ENCODE data around the gene PDCD11. TPM values are rescaled to one million over a fixed set of nuclear protein-coding genes. Genes with fewer than 3 reads are reported as not detected.

PDCD11 gene
- total and polyA plus RNA-seq, 12 donors, result 9.4 to 16.9 (median 12.7) TPM

GRCh38 chr10:103472005-103472404 is 75.6 kb downstream of the PDCD11 start:
- intact Hi-C loops (cut with DNase I), result no loop called here
- no peaks in the 10 kb centered on the region for H3K36me3 ChIP-seq
- 89 to 93% methylated on average over 2 of the region's 2 CpGs for WGBS, 2 donors
- H3K4me1 ChIP-seq, result peaks cover 0 to 46% (median 0%) of the 10 kb centered on the region in 9 donors
- TF ChIP-seq, protein P1, sequence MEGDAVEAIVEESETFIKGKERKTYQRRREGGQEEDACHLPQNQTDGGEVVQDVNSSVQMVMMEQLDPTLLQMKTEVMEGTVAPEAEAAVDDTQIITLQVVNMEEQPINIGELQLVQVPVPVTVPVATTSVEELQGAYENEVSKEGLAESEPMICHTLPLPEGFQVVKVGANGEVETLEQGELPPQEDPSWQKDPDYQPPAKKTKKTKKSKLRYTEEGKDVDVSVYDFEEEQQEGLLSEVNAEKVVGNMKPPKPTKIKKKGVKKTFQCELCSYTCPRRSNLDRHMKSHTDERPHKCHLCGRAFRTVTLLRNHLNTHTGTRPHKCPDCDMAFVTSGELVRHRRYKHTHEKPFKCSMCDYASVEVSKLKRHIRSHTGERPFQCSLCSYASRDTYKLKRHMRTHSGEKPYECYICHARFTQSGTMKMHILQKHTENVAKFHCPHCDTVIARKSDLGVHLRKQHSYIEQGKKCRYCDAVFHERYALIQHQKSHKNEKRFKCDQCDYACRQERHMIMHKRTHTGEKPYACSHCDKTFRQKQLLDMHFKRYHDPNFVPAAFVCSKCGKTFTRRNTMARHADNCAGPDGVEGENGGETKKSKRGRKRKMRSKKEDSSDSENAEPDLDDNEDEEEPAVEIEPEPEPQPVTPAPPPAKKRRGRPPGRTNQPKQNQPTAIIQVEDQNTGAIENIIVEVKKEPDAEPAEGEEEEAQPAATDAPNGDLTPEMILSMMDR (IDR thresholded peaks at IDR 0.05), result no peak
- H3K27me3 ChIP-seq, result no peaks in the 10 kb centered on the region
- no peak overlapping the region for H3K4me3 ChIP-seq
- peak overlapping the region in 1 of 10 donors; percentile 82 for H3K27ac ChIP-seq
- ATAC-seq (no peak), DNase-seq (no peak)
- no peaks in the 10 kb centered on the region for H3K9me3 ChIP-seq

DNA sequence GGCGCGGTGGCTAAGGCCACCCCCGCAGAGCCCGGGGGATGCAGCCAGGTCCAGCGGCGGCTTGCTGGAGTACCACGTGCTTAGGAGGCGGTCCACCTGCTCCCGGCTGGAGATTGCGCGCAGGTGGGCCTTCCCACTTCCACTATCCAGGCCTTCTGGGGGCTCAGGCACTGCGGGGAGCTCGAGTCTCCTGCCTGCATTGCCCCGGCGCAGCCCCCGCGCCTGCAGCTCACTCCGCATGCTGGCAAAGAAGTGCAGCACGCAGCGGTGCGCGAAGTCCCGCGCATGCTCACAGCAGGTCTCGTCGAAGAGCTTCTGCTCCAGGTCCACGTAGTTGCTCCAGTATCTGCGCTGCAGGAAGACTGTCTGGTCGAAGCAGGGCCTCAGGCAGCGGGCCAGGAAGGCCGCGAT is 76.8 kb downstream of the PDCD11 start:
- Histone ChIP-seq H3K27ac (no peak overlapping the region), H3K27me3 (no peaks in the 10 kb centered on the region), H3K36me3 (no peaks in the 10 kb centered on the region), H3K4me1 (peaks cover 0 to 36% (median 0%) of the 10 kb centered on the region in 9 donors), H3K9me3 (no peaks in the 10 kb centered on the region), H3K4me3 (no peak overlapping the region)
- intact Hi-C loops (cut with DNase I), result no loop called here
- DNase-seq, result no peak
- no peak for ATAC-seq
- TF ChIP-seq, protein P1 (IDR thresholded peaks at IDR 0.05), result no peak
- WGBS, 2 donors, result 61 to 69% methylated on average over 32 of the region's 32 CpGs

DNA sequence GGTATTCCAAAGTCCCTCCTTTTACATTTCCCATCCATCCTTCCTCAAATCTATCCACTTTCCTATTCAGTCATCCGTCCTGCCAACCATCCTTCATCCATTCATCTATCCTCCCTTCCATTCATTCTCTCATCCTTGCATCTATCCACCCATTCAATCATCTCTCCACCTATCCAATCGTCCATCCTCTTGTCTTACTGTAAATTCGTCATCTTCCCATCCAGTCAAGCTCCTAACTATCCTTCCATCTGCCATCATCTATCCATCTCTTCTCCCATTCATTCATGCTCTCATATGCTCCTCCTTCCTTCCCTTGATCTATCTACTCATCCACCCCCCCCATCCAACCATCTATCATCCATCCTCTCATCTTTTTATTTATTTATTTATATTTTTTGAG is 77.7 kb downstream of the PDCD11 start:
- no peak for DNase-seq
- TF ChIP-seq, protein P1 (IDR thresholded peaks at IDR 0.05), result no peak
- no peak overlapping the region for H3K27ac ChIP-seq
- 89 to 94% methylated on average over 3 of the region's 3 CpGs for WGBS, 2 donors
- H3K4me3 ChIP-seq, result no peak overlapping the region
- H3K27me3 ChIP-seq, result no peaks in the 10 kb centered on the region
- no peak for ATAC-seq
- no peaks in the 10 kb centered on the region for H3K36me3 ChIP-seq
- intact Hi-C loops (cut with DNase I), result no loop called here
- H3K9me3 ChIP-seq, result no peaks in the 10 kb centered on the region
- peaks cover 0 to 35% (median 0%) of the 10 kb centered on the region in 9 donors for H3K4me1 ChIP-seq

DNA sequence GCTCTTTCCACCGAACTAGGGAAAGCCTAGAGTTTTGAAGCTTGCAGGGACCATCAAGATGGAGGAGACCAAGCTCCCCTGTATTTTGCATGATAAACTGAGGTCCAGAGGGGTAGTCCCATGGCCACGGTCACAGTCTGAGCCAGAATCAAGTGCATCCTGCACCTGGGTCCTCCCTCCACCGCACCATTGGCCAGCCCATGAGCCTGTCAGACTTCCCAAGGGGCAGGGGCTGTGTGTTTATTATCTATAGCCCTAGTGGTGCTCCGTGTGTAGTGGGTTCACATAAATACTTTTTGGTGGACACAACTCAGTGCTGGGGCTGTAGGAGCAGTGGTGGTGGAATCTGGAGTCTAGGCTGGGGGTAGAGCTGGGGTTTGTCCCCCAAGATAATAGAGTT is 79.0 kb downstream of the PDCD11 start:
- Histone ChIP-seq H3K27me3 (no peaks in the 10 kb centered on the region), H3K9me3 (no peaks in the 10 kb centered on the region), H3K4me3 (no peak overlapping the region), H3K36me3 (no peaks in the 10 kb centered on the region), H3K4me1 (peaks cover 0 to 26% (median under 1%) of the 10 kb centered on the region in 9 donors), H3K27ac (no peak overlapping the region)
- DNase-seq (no peak), ATAC-seq (no peak)
- TF ChIP-seq, protein P1 (IDR thresholded peaks at IDR 0.05), result no peak
- intact Hi-C loops (cut with DNase I), result no loop called here
- 86 to 87% methylated on average over 4 of the region's 4 CpGs for WGBS, 2 donors
